HL-60 (cell line): ENCODE data around the gene KCNG4.

Experiments
- DNase-seq, 2 experiments: peaks; one replicate each; pipeline ENCODE4 v3.0.0-alpha.2; 2010 to 2020; ENCODE audit warnings: low read depth in 1 of 2, low spot score in 1 of 2
- H3K27ac ChIP-seq: fragments of 250-450 bp; sonication (Bioruptor Pico); replicated peaks from 2 replicates; pipeline ENCODE4 v1.5.1; 2020; ENCODE audit warnings: mild to moderate bottlenecking, moderate library complexity
- H3K27me3 ChIP-seq: fragments of 250-450 bp; sonication (Bioruptor Pico); 2 replicates; pipeline ENCODE4 v1.5.1; 2021; ENCODE audit warnings: mild to moderate bottlenecking, moderate library complexity; ENCODE audit not compliant: insufficient read depth, poor library complexity, severe bottlenecking
- H3K4me3 ChIP-seq: replicated peaks from 2 replicates; pipeline ENCODE4 v1.5.1; 2011; ENCODE audit warnings: mild to moderate bottlenecking, control low read depth, low read length; ENCODE audit not compliant: insufficient read depth
- CTCF ChIP-seq: IDR thresholded peaks from one replicate; pipeline ENCODE4 v1.5.1; 2011; ENCODE audit warnings: low read length, control low read depth, inconsistent platforms; ENCODE audit not compliant: insufficient read depth
- GABPA ChIP-seq: IDR thresholded peaks from 2 replicates; pipeline ENCODE4 v1.6.1; 2012; ENCODE audit warnings: low read depth
- POLR2AphosphoS5 ChIP-seq: IDR thresholded peaks from 2 replicates; pipeline ENCODE4 v1.6.1; 2012; ENCODE audit warnings: low read depth
- SPI1 ChIP-seq: IDR thresholded peaks from 2 replicates; pipeline ENCODE4 v1.6.1; 2012; ENCODE audit warnings: low read depth, mild to moderate bottlenecking, borderline replicate concordance
- TF ChIP-seq, protein P1 (sequence below): IDR thresholded peaks from 2 replicates; pipeline ENCODE4 v1.6.1; 2012; ENCODE audit warnings: low read depth; ENCODE audit not compliant: insufficient replicate concordance

The KCNG4 gene

DNA sequence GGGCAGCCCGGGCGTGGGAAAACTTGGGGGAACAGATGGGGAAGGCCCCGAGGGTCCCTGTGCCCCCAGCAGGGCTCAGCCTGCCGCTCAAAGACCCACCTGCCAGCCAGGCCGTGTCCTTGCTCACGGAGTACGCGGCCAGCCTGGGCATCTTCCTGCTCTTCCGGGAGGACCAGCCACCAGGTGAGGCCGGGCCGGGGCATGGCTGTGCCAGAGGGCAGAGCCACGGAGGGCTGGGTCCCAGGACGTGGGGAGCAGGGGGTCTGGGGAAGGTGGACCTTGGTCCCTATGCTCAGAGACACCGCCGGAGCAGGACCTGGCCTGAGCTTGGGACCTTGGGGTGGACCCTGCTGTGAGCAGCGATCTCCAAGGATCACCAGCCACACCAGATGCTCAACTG is 48.3 kb downstream of the KCNG4 start:
- no peak for DNase-seq
- no peak overlapping the region for H3K4me3 ChIP-seq
- H3K27ac ChIP-seq: no peak overlapping the region
- TF ChIP-seq, protein P1, sequence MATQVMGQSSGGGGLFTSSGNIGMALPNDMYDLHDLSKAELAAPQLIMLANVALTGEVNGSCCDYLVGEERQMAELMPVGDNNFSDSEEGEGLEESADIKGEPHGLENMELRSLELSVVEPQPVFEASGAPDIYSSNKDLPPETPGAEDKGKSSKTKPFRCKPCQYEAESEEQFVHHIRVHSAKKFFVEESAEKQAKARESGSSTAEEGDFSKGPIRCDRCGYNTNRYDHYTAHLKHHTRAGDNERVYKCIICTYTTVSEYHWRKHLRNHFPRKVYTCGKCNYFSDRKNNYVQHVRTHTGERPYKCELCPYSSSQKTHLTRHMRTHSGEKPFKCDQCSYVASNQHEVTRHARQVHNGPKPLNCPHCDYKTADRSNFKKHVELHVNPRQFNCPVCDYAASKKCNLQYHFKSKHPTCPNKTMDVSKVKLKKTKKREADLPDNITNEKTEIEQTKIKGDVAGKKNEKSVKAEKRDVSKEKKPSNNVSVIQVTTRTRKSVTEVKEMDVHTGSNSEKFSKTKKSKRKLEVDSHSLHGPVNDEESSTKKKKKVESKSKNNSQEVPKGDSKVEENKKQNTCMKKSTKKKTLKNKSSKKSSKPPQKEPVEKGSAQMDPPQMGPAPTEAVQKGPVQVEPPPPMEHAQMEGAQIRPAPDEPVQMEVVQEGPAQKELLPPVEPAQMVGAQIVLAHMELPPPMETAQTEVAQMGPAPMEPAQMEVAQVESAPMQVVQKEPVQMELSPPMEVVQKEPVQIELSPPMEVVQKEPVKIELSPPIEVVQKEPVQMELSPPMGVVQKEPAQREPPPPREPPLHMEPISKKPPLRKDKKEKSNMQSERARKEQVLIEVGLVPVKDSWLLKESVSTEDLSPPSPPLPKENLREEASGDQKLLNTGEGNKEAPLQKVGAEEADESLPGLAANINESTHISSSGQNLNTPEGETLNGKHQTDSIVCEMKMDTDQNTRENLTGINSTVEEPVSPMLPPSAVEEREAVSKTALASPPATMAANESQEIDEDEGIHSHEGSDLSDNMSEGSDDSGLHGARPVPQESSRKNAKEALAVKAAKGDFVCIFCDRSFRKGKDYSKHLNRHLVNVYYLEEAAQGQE: no peak
- TF ChIP-seq CTCF (no peak), POLR2AphosphoS5 (no peak), GABPA (no peak), SPI1 (no peak)
- peaks cover 2% of the 10 kb centered on the region for H3K27me3 ChIP-seq

- peaks cover 2% of the 10 kb centered on the region for H3K27me3 ChIP-seq
- no peak within 1 kb of the TSS for H3K27ac ChIP-seq
- no peak for DNase-seq
- TF ChIP-seq POLR2AphosphoS5 (no peak), SPI1 (no peak), CTCF (no peak), GABPA (no peak)
- TF ChIP-seq, protein P1: no peak
- H3K4me3 ChIP-seq: no peak within 1 kb of the TSS
These were observed 49.0 kb downstream of the KCNG4 start, which contains the start of gene ADAD2 for GRCh38 chr16:84190731-84191388. Gene ADAD2, plus strand, starts transcription at chr16:84191157. Its CDS starts 74 bp downstream, at chr16:84191231.

DNA sequence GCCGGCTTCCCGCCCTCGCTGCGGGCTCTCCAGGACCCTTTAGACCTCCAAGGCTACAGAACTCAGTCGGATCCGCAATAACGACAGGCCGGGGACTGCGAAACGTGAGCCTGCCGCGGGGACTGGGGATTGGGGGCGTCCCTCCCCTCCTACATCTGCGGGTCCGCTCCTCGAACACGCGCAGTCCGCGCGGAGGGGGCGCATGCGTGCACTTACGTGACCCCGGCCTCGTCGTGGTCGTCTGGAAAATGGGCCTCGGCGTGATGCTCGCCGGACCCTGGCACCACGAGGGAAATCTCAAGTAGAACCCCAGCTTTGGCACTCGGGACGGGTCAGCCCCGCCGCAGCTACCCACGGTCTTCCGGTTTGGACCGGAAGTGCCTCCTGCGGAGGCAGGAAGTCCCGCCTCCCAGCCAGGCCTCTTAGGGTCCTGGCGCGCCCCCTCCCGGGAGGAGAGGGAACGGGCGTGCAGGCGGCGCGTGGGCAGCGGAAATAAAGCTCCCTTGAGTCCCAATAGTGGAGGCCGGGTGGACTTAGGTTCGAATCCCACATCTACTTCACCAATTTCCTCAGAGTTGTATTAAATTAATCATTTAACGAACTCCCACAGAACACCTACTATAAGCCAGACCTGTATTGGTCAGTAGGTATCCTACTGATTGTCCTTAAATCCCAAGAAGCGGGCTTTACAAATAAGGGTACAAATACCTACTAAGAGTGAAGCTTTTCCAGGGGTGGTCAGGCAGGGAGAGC is 53.0 kb downstream of the KCNG4 start, which contains the start of gene TAF1C:
Gene TAF1C (minus strand): TSS at position 373 of the 753 bp plus-strand sequence. CDS start 2,069 bp downstream, outside the sequence.
- TF ChIP-seq POLR2AphosphoS5 (peak; percentile 81; the same call in 1 of the 2 replicates), CTCF (peak; percentile 89), GABPA (peak; percentile 97), SPI1 (peak; percentile 44; the same call in 1 of the 2 replicates)
- TF ChIP-seq, protein P1: no peak
- H3K27ac ChIP-seq: peak within 1 kb of the TSS; percentile 82
- DNase-seq: peak; percentile 89 to 90

More for the DNA sequence above, 53.0 kb downstream of the KCNG4 start, which contains the start of gene TAF1C:
- Histone ChIP-seq H3K4me3 (peak within 1 kb of the TSS; percentile 88), H3K27me3 (no peaks in the 10 kb centered on the region)
